ENCODE measurements around the gene SPECC1.

DNA sequence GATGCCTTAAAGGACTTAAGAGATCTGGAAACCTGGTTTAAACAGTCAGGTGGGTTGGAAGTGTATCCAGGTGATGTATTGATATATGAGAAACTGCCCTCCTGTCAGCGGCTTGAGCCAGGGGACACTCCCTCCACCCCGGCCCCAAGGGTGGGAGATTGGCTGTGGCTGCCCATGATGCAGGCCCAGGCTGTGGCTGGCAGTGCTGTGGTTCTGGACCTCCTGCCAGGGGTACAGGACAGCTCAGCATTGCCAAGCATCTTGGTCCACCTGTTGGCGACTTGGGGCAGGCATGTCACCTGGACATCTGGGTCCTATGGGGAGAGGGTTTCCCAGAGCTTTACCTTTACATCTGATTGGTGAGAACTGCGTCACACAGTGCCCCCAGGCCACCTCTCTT is 201.0 kb downstream of the SPECC1 start:
- TF ChIP-seq POLR2A (IDR thresholded peaks at IDR 0.05; ENCODE audit: low read length) (no peak), GATA1 (IDR thresholded peaks at IDR 0.05; ENCODE audit: low read depth, low read length) (no peak)

Measured in erythroblast (primary cell).